Measurements from ENCODE around the gene IBA57.
A peak's percentile ranks its signal among the peaks of the same experiment; 100 is the strongest.

Gene IBA57

DNA sequence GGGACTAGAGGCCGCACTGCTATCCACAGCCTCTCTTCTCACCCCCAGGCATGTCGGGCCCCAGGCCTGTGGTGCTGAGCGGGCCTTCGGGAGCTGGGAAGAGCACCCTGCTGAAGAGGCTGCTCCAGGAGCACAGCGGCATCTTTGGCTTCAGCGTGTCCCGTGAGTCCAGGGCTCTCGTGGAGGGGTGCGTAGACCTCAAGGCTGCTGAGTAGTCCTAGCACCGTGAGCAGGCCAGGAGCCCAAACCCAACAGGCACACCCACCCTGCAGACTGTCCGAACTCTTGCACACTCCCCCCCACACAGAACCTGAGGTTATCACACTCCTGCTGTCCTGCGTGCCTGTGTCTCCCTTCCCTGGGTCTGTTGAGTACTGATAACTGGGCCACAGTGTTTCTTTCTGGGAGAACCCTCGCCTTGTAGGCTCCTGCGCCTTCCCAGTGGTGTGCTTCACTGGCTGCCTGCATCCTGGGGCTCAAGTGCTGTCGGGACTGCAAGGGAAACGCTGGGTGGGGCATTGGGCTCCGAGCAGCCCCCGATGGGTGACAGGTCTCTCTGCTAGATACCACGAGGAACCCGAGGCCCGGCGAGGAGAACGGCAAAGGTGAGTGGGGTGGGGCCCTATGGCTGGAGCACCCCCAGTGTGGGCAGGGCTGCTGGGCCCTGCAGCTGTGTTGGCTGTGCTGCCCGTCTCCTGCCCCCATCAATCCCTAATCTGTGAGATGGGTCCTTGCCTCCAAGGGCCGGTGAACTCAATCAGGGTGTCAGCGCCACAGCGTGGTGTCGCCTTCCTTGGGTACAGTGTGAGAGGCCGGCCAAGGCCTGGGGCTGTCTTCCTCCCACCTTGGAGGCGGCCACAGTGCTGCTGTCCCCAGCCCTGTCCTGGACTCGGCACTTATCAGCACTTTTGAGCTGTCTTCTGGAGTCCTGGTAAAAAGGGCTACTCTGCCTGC is 19.9 kb upstream of the IBA57 start:
- no peak for DNase-seq

- DNase-seq = no peak
Observed at GRCh38 chr1:228146417-228147150, 19.0 kb upstream of the IBA57 start.

DNA sequence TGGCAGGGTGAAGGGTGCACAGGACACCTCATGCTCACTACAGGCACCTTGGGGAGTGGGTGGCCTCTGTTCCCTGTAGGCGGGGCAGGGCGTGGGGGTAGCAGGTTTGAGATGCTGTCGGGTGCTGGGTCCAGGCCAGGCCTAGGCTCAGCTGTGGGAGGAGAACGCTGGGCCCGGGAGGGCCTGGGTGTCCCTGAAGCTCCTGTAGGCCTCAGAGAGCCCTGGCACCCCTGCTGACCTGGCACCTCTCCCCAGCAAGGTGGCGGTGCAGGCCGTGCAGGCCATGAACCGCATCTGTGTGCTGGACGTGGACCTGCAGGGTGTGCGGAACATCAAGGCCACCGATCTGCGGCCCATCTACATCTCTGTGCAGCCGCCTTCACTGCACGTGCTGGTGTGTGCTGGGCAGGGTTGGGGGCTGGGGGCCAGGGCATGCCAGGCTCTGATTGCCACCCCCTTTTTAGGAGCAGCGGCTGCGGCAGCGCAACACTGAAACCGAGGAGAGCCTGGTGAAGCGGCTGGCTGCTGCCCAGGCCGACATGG is 18.4 kb upstream of the IBA57 start:
- DNase-seq = no peak

DNA sequence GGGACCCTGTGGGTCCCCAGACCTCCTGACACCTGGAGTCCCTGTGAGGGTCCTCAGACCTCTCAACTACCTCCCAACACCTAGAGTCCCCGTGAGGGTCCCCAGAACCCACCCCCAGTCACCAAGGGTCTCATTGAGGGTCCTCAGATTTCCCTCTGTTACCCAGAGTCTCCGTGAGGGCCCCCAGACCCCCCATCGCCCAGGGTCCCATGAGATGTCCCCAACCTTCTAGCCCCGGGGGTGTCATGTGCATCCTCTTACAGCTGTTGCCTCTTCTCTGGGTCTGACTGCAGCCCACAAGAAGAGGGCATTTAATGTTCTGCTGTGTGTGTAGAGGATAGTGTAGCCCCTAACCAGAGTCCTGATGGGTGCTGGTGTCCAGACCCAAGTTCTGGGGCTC is 17.8 kb upstream of the IBA57 start:
- no peak for DNase-seq

GRCh38 chr1:228148196-228148861 is 17.3 kb upstream of the IBA57 start:
- DNase-seq = no peak

DNA sequence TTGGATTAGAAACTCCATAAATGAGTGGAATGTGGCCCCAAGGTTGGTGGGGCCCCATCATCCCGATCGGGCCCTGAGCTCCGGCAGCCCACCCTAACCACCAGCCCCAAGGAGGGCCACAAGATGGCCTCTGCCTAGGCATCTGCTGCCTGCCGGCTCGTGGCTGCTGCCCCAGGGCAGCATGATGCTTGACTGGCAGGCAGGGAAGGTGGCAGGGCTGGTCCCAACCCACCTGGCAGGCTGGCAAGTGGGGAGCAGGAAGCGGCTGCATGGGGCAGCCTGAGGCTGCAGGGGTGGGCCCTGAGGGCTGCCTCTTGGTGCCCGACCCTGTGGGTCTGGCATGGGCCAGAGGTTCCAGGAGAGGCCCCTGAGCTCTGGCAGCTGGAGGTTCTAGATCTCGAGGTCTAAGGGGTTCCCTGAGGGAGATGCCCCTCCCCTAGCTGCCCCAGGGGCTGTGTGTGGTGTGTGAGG is 16.6 kb upstream of the IBA57 start:
- no peak for DNase-seq

GRCh38 chr1:228149406-228150119 is 16.0 kb upstream of the IBA57 start, which contains the start of gene GJC2:
Gene GJC2 (plus strand): TSS chr1:228149930. CDS start chr1:228157759, 7,829 bp downstream.
- no peak for DNase-seq

GRCh38 chr1:228150120-228150460 is 15.5 kb upstream of the IBA57 start:
- no peak for DNase-seq

- DNase-seq = peak; percentile 21 to 64
Observed at GRCh38 chr1:228150461-228151179, 15.0 kb upstream of the IBA57 start.

DNA sequence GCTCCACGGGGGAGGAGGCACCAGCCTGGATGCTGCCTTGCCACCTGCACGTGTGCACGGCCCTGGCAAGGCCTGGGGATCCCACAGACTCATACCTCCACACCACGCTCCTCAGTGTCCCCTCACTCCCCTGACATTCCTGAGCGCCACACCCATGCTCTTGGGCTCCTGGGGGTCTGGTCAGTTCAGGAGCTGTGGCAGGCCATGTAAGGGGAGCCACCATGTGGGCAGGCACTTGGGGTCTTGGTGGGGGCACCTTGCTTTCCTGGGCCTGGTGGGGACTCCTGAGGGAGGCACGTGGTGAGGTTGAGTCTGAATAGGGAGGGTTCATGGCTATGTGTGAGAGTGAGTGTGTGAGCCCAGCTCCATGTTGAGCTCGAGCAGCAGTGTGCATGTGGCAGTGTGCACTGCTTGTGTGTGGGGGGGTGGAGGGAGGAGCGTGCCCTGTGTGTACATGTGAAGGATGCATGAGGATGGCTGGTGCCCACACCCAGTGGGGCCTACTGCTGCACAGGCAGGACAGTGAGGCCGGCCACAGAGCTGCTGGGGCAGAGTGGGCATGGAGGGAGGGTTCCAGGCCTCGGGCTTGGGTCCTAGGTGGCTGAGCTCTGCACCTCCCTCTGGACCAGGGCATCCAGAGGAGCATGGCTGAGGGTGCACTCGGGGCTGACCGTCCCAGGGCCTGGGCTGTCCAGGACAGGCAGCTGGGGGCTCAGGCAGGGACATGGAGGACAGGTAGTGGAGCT is 14.3 kb upstream of the IBA57 start:
- no peak for DNase-seq

DNA sequence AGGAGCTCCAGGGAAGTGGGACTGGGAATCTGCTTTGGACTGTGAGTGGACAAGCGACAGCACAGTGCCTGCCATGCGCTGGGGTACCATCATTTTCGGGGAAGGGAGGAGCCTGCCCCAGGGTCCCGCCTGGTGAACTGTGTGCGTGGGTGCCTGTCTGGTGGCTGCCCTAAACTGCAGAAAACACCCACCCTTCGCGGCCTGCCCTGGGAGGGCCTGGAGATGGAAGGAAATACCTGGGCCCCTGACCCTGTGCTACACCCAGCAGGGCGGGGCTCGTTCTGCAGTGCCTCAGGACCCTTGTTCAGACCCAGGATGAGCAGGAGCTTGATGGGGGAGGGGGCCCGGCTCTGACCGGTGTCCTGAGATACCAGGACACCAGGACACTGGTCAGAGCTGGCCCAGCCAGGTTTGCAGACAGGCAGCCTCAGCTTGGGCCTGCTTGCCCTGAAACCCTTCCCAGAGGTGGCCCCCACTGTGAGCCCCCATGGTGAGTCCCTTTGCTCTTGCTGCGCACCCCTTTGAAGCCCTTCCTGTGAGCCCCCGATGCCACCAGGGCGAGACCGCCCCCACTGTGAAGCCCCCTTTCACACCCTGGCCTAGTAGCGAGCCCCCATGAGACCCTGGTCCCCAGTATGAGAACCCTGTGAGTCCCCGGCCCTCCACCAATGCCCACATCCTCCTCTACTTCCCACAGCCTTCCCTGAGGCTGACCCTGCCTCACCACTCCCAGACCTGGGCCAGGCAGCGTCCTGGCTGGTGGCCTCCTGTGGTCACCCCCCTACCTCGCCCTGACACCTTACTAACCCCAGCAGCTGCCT is 13.3 kb upstream of the IBA57 start:
- DNase-seq = no peak

- no peak for DNase-seq
Observed at GRCh38 chr1:228152918-228153258, 12.7 kb upstream of the IBA57 start.

- no peak for DNase-seq
Observed at GRCh38 chr1:228154021-228154669, 11.5 kb upstream of the IBA57 start.

GRCh38 chr1:228154670-228155571 is 10.7 kb upstream of the IBA57 start:
- DNase-seq = no peak

DNA sequence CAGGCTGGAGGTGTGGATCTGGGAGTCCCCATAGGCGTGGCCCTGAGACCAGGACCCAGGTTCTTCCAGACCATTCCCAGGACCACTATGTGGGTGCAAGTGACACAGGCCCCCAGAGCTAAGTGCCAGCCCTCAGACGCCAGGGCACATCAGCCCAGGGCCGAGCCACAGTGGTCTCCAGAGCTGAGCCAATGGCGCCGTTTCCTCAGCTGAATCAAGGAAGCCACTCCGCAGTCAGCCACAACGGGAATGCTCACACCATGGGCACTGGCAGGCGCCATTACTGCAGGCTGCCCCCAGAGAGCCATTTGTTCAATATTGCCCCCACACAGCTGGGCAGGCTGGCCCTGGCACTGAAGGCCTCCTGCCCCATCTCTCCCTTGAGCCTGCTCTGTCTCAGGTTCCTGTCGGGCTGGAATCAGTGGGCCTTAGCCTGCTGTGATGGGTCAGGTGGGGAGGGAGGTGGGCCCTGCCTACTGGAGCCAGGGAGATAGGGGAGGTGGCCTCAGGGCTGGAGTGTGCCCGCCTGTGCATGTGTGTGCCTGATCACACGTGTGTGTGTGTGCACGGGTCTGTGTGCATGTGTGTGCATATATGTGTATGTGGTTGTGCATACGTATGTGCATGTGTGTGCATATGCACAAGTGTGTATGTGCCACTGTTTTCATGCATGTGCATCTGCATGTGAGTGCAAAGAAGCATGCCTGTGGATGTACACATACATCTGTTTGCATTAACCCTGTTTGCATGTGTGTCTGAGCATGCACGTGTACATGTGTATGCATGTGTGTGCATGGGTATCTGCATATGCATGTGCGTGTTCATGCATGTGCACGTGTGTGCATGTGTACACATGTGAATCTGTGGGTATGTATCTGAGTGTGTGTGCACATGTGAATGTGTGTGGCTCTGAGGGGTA is 9.7 kb upstream of the IBA57 start:
- no peak for DNase-seq

DNA sequence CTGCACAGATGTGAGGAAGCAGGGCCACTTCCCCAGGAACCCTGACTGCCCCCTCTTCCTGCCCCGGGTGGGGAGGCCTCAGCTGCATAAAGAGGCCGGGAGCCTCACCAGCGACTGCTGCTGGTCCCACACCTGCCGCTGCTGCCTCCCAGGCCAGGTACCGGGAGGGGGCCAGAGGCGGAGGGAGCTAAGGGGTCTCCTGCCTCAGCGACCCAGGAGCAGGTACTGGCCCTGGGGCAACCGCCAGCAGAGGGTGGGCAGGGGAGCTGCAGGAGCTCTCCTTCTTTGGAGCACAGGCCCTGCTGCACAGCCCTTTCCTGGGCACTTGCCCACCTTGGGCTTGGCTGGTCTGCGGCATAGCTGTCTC is 9.1 kb upstream of the IBA57 start:
- DNase-seq = no peak

DNA sequence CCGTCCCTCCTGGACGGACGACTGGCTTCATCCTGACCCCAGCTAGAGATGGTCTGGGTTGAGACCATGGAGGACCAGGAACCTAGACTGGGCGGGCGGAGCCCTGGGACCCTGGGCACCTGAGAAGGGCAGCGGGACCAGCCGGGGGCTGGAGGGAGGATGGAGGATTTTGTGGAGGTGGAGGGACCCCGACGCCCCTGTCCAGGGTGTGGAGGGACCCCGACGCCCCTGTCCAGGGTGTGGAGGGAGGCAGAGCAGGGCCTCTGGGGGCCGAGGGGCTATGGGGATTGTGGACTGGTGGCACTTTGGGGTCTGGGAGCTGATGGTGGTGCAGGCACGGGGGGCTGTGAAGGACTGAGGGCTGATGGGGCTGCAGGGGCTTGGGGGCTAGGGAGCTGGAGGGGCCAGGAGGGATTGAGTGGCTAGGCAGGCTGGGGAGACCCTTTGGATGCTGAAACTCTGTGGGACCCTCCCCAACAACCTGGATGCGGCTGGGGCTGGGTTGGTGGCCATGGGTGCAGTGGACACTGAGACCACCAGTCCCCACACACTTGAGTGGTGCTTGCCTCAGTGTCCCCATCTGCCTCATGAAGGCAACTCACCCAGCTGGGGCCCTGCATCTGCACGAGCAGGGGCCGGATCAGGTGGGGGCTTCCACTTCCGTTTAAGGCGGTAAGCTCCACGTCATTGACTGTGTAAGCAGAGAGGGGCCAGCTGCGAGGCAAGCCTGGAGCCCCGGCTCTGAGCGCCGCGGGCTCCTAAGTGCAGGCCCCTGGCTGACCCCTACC is 8.5 kb upstream of the IBA57 start:
- no peak for DNase-seq

Data from NCI-H446 (cell line).